Left colon (tissue), 2 donors: ENCODE results near the gene FCRL6. TPM values are rescaled to one million over a fixed set of nuclear protein-coding genes. Genes with fewer than 3 reads are reported as not detected.

Source experiments
- ATAC-seq: fragments of 200-7000 bp; cut with Tn5 transposase; one replicate; pipeline ENCODE4 v1.9.1; 2020; ENCODE audit warnings: mild to moderate bottlenecking, moderate library complexity
- DNase-seq, 2 donors: peaks; one replicate each; pipeline ENCODE4 v3.0.0-alpha.2; 2020
- intact Hi-C, 2 donors: fragments of 100-400 bp; cut with DNase I in 1 of 2; cut with micrococcal nuclease in 1 of 2; formaldehyde crosslinking; loops; one replicate each; pipeline versions ENCODE4 v1.11.2 to v1.14.0; 2022; cut with DNase I, micrococcal nuclease
- total RNA-seq, 2 donors: library from RNA; stranded (reverse); fragmentation: NEBNext Ultra II Directional; extraction: Animal tissue kit (Norgen Biotek cat#: 25700); gene quantifications; one replicate each; pipeline ENCODE4 v1.2.1, GENCODE V29; 2021
- donor health status: DM: no; HTN: no; CAD: no.
- donor health status: DM: yes; HTN: yes; CAD: no.

FCRL6 gene
- total RNA-seq, 2 donors from 2014 or later = 0.14 TPM; not detected in 1

DNA sequence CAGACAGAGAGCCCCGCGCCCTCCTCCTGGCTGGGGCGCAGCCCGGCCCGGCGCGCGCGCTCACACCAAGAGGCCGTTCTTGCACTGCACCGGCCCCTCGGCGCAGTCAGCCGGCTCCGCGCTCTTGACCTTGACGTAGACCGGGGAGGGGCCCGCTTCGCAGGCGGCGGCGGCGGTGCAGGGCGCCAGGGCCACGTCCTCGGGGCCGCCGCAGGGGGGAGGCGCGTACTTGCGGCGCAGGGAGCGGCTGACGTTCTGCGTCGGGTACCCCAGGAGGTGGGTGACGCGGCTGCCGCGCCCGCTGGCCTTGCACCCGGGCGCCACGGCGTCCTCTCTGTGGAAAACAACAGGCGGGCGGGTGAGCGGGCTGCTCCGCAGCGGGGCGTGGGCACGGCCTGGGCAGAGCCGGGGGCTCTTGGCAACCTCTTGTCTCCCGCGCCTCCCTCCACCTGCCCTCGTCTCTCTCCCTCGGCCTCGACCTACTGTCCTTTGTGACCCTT is 52.6 kb downstream of the FCRL6 start:
- ATAC-seq = peak; percentile 92
- intact Hi-C loops = no loop called here
- DNase-seq = peak; percentile 87 to 91

DNA sequence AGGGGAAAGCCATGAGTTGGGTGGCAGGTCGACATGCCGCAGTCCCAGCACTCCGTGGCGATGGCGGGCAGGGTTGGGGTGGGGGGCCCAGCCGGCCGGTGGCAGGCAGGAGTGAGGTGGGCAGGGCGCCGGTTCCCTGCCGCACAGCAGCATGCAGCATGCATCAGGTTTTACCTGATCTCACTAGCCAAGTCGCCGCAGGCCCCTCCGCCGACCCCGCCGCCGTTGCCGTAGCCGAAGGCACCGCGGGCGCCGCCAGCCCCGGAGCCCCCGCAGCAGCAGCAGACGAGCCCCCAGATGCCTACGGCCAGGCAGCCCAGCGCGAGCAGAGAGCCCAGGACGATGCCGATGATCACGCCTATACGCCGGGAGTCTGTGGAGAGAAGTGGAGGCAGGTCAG is 53.5 kb downstream of the FCRL6 start:
- intact Hi-C loops = no loop called here
- peak in 1 of 2 donors; percentile 19 for DNase-seq

DNA sequence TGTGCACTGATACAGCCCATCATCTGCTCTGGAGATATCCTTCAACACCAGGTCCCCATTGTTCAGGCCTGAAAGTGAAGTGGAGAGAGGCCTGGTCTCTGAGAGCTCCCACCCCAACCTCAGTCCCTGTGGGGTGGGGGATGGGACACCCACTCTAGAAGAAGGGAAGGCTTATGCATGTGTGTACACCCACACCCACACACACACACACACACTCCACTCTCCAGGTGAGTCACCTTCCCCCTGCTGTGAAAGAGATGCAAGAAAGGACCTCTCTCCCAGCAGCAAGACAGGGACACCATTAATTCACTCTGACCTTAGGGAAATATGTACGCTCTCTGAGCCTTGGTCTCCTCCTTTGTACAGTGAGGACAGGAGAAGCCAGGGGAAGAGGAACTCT is 54.4 kb downstream of the FCRL6 start:
- DNase-seq (no peak), ATAC-seq (no peak)
- intact Hi-C loops = no loop called here

More for the DNA sequence above, 53.5 kb downstream of the FCRL6 start:
- ATAC-seq = no peak

DNA sequence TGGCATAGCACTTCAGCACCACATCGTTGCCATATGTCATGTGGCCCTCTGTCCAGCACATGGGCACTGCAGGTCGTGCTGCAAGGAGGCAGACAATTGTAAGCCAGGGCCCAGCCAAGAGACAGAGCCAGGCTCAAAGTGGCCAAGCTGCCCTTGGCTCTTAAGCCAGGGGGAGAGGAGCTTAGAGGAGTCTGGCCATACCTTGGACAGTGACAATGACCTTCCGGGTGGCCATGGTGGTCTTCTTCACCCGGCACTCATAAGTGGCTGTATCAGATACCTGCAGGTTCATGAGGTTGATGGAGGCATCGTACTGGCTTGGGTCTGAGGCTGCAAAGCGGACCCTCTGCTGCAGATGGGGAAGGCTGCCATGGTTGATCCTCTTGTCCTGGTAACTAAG is 55.7 kb downstream of the FCRL6 start:
- DNase-seq (no peak), ATAC-seq (no peak)
- intact Hi-C loops = no loop called here

DNA sequence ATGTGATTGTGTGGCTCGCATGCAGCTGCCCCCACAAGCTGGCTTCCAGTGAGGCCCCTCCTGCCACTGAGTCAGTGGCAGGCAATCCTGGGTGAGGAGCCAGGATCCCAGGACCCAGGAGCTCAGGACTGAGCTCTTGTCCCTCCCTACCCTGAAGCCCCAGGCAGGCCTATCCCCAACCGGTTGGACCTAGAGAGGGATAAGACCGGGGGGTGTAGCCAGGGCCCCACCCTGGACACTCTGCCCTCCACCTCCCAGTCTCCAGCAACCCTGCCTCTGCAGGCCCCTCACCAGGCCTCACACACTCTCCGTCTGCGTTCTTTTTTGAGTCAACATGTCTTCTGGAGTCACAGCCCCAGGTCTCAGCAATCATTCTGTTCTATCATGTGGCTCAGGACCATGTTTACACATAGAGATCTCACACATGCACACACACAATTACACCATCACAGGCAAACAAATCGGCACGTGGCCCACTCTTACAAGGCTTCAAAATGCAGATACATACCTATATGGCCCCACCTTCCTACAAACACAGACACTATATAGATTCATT is 57.7 kb downstream of the FCRL6 start:
- intact Hi-C loops = no loop called here
- DNase-seq = no peak
- no peak for ATAC-seq

DNA sequence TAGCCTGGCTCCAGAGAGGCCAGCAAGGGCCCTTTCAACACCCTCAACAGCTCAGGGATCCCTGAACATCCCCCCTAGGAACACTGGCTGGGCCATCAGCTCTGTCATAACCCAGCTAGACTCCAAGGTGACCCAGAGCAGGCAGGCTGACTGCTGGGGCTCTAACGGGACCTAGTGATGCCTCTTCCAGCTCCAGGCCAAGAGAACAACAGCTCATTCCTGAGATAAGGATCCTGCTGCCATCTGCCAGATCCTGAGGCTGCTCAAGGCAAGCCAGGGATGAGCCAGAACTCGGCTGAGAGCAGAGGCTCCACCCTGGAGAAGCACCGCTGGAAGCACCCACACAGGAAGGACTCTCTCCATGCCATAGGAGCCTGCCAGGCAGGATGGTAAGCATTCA is 58.3 kb downstream of the FCRL6 start:
- ATAC-seq = no peak
- intact Hi-C loops = no loop called here

DNA sequence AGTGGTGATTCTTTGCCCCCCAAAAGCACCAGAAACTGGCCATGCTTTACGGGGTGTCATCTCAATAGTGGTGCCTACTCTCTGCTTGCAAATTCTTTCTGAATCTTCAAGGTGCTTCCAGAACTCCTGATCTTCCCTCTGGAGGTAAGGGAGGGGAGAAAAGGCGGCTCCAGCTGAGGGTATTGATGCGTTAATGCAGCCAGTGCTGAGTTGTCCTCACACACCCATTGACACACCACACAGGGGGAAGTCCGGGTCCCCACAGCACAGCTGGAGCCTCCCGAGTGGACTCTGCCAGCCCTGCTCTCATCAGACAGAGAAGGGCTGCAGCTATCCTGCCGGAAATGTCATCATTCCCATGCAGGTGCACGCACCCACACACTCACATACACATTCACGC is 59.1 kb downstream of the FCRL6 start:
- intact Hi-C loops = no loop called here
- no peak for ATAC-seq
- DNase-seq = no peak

More for the DNA sequence above, 58.3 kb downstream of the FCRL6 start:
- no peak for DNase-seq

DNA sequence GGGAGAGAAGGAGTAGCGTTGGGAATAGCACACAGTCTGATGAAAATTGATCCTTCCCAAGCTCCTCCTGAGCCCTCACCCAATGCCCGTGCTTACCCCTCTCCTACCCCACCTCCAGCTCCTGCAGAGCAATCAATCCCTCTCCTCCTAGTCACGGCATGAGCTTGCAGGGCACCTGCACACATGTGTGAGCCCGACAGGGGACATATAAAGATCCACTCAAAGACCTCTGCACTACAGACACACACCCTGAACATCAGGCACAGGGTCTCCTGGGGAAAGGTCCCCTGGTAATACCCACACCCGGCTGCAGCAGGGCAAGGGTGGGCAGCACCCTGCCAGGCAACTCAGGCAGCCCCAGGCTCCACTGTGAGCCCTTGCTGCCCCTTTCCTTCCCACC is 59.9 kb downstream of the FCRL6 start:
- DNase-seq = no peak
- intact Hi-C loops = no loop called here
- no peak for ATAC-seq

DNA sequence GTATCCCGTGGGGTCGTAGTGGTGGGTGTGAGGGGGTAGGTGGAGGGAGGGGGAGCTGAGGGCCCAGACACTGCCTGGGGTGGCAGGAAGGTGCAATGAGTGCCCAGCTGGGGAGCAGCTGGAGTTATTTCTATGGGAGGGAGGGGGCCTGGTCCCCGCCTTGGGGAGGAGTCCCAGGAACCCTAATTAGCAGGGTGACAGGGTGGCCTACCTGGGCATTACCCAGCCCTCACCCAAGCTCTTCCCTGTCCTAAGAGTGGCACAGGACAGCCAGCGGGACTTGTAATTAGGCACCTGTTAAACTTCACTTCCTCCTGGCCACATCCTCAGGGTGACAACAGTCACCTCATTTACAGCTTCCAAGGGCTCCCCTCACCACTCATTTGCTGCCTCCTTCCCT is 60.4 kb downstream of the FCRL6 start, which contains the start of gene VSIG8:
TSS of gene VSIG8 (minus strand) at position 101 of the 400 bp plus-strand sequence. CDS start 136 bp downstream, outside the sequence.
- no peak for ATAC-seq
- no peak for DNase-seq
- intact Hi-C loops = no loop called here

DNA sequence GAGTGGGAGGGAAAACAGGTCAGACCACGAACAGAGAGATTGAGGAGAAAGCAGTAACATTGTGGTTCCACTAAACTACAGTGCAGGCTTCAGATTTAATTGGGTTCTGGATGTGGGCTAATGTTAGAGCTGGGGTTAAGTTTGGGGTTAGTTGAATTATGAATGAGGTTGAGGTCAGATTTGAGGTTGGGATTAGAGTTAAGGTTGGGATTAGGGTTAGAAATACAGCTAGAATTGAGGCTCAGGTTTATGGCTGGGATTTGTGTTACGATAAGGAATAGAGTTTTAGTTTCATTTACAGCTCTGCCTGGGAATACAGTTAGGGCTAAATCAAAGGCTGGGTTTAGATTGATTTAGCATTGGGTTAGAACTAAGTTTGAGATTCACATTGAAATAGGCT is 62.1 kb downstream of the FCRL6 start:
- intact Hi-C loops = no loop called here
- DNase-seq = no peak
- no peak for ATAC-seq

Other genes with a start within 250 kb of the FCRL6 start
- not detected for gene APCS, start 214.5 kb upstream of the FCRL6 start, total RNA-seq
- not detected for gene CRP, start 87.8 kb upstream of the FCRL6 start, total RNA-seq
- 10 to 100 TPM; 48.1 to 56.9 TPM for gene DUSP23, start 21.4 kb upstream of the FCRL6 start, total RNA-seq
- gene SLAMF8, start 24.5 kb downstream of the FCRL6 start, total RNA-seq = 1 to 10 TPM; 1.2 to 4.7 TPM
- not detected for gene VSIG8, start 60.3 kb downstream of the FCRL6 start, total RNA-seq
- gene CFAP45, start 97.8 kb downstream of the FCRL6 start, total RNA-seq = under 1 TPM; 0.31 to 0.34 TPM
- gene TAGLN2, start 123.1 kb downstream of the FCRL6 start, total RNA-seq = 100 to 1,000 TPM; 268 to 291 TPM
- gene IGSF9, start 143.3 kb downstream of the FCRL6 start, total RNA-seq = 10 to 100 TPM; 31.5 to 46.3 TPM
- not detected for gene SLAMF9, start 151.9 kb downstream of the FCRL6 start, total RNA-seq
- gene PIGM, start 229.6 kb downstream of the FCRL6 start, total RNA-seq = 1 to 10 TPM; 5.4 to 6.2 TPM